ENCODE results near the gene MOV10. TPM values are rescaled to one million over a fixed set of nuclear protein-coding genes. Genes with fewer than 3 reads are reported as not detected.

Gene MOV10
- total and polyA plus RNA-seq, 2 of the 8 experiments (the other 6 are each of a cell fraction or from before 2014, with no cell fraction given) = 57.3 to 109 TPM

- H4K8ac ChIP-seq (ENCODE audit: extremely low read depth, insufficient read depth, low read length) = no peak overlapping the region
- no peak overlapping the region for H3K27ac ChIP-seq (ENCODE audit: low read depth, low read length)
- no peak overlapping the region for H3K14ac ChIP-seq (ENCODE audit: insufficient read length)
- no peak overlapping the region for H2BK120ac ChIP-seq (replicated peaks; ENCODE audit: low read depth, low read length)
- no peak overlapping the region for H3K23ac ChIP-seq (ENCODE audit: insufficient read length)
- no peak for FAIRE-seq
- no peaks in the 10 kb centered on the region for H3K36me3 ChIP-seq (ENCODE audit: control insufficient read depth in 2 of 4, insufficient read depth in 4 of 4, low read length in 3 of 4)
- H4K91ac ChIP-seq (replicated peaks; ENCODE audit: insufficient read length, low read length) = no peak overlapping the region
- ChIA-PET POLR2A (ENCODE audit: partially characterized antibody) (interaction anchor here (0.6 to 0.8 kb wide), 2 partner anchors 10 to 14 kb away, joined by 3 read pairs; partner anchors contain the start of gene CAPZA1), CTCF (ENCODE audit: partially characterized antibody) (interaction anchor here (0.6 to 1.0 kb wide), 2 partner anchors 19 to 582 kb away, joined by 3 read pairs; no protein-coding TSS in a partner anchor)
- no peaks in the 10 kb centered on the region for H3K4me1 ChIP-seq (replicated peaks in 1 of 4; ENCODE audit: control insufficient read depth in 3 of 4, insufficient read depth in 4 of 4, low read length in 3 of 4)
- H3K23me2 ChIP-seq (ENCODE audit: low read depth, low read length) = no peaks in the 10 kb centered on the region
- no peak overlapping the region for H3K4me3 ChIP-seq (ENCODE audit: extremely low read depth in 1 of 4, insufficient read depth in 2 of 4, low read depth in 3 of 4, low read length in 4 of 4)
- no peak overlapping the region for H2BK12ac ChIP-seq (ENCODE audit: low read depth, low read length)
- H3K9ac ChIP-seq (replicated peaks in 1 of 4; ENCODE audit: extremely low read depth in 1 of 4, low read depth in 3 of 4, low read length in 3 of 4) = no peak overlapping the region
- H4K5ac ChIP-seq (ENCODE audit: insufficient read length, low read depth, low read length) = no peak overlapping the region
- peaks cover 21 to 96% of the 10 kb centered on the region in 2 experiments for H3K79me2 ChIP-seq (ENCODE audit: control insufficient read depth in 1 of 2, insufficient read depth in 2 of 2, low read length in 2 of 2)
- WGBS, 2 experiments (ENCODE audit: extremely low coverage in 1 of 2, insufficient coverage in 1 of 2, insufficient read length in 1 of 2, insufficient replicate concordance in 2 of 2, low coverage in 1 of 2, low lambda C conversion rate in 2 of 2, missing lambda C conversion rate in 1 of 2) = 97% methylated on average over 2 of the region's 2 CpGs; no CpG with 5 or more reads in 1 of the 2 experiments
- no peak overlapping the region for H2AFZ ChIP-seq (ENCODE audit: low read length)
- no peak for DNase-seq (ENCODE audit: low read depth in 1 of 2, low spot score in 2 of 2)
- H2BK5ac ChIP-seq (ENCODE audit: low read depth, low read length) = no peak overlapping the region
- no peak overlapping the region for H2BK20ac ChIP-seq (ENCODE audit: low read length)
- no peak overlapping the region for H2AK5ac ChIP-seq (ENCODE audit: low read depth, low read length)
- H3K4ac ChIP-seq (replicated peaks; ENCODE audit: insufficient read length, low read depth, low read length) = no peak overlapping the region
- no peak overlapping the region for H3K18ac ChIP-seq (ENCODE audit: extremely low read depth, low read length)
- H3K79me1 ChIP-seq (ENCODE audit: low read depth, low read length) = no peaks in the 10 kb centered on the region
- no peak overlapping the region for H3K56ac ChIP-seq (replicated peaks; ENCODE audit: insufficient read length, low read depth, low read length)
- H4K20me1 ChIP-seq (replicated peaks in 1 of 2; ENCODE audit: control insufficient read depth in 1 of 2, insufficient read depth in 2 of 2, low read length in 2 of 2) = peaks cover 7 to 17% of the 10 kb centered on the region in 2 experiments
- H3K9me3 ChIP-seq (ENCODE audit: insufficient read depth in 2 of 2, low read depth in 1 of 2, low read length in 1 of 2) = no peaks in the 10 kb centered on the region
- no peak overlapping the region for H3K4me2 ChIP-seq (ENCODE audit: insufficient read depth in 1 of 2, low read depth in 2 of 2, low read length in 2 of 2)
- H3K27me3 ChIP-seq (replicated peaks in 1 of 4; ENCODE audit: control insufficient read depth in 3 of 4, extremely low read depth in 1 of 4, insufficient read depth in 3 of 4, low read length in 3 of 4) = no peaks in the 10 kb centered on the region
- no peak overlapping the region for H2BK15ac ChIP-seq (ENCODE audit: low read length)
- no peak for TF ChIP-seq CREB1 (IDR thresholded peaks at IDR 0.05)
- TF ChIP-seq CTBP2 (IDR thresholded peaks at IDR 0.05; ENCODE audit: borderline replicate concordance, insufficient read depth, insufficient read length, low read length) = no peak
- TF ChIP-seq MAFK (IDR thresholded peaks at IDR 0.05; ENCODE audit: low read depth, low read length) = no peak
- TF ChIP-seq SP1 (IDR thresholded peaks at IDR 0.05; ENCODE audit: low read depth, low read length) = no peak
- TF ChIP-seq KDM4A (IDR thresholded peaks at IDR 0.05; ENCODE audit: low read depth, low read length, severe bottlenecking) = no peak
- TF ChIP-seq, protein P1, sequence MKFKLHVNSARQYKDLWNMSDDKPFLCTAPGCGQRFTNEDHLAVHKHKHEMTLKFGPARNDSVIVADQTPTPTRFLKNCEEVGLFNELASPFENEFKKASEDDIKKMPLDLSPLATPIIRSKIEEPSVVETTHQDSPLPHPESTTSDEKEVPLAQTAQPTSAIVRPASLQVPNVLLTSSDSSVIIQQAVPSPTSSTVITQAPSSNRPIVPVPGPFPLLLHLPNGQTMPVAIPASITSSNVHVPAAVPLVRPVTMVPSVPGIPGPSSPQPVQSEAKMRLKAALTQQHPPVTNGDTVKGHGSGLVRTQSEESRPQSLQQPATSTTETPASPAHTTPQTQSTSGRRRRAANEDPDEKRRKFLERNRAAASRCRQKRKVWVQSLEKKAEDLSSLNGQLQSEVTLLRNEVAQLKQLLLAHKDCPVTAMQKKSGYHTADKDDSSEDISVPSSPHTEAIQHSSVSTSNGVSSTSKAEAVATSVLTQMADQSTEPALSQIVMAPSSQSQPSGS (IDR thresholded peaks at IDR 0.05; ENCODE audit: low read length) = no peak
- no peak for TF ChIP-seq ZNF274 (IDR thresholded peaks at IDR 0.05; ENCODE audit: borderline replicate concordance, extremely low read depth, low read length)
- TF ChIP-seq EZH2 (IDR thresholded peaks at IDR 0.05; ENCODE audit: low read depth, low read length, severe bottlenecking) = no peak
- TF ChIP-seq E2F6 (IDR thresholded peaks at IDR 0.05) = no peak
- no peak for TF ChIP-seq POU5F1 (IDR thresholded peaks at IDR 0.05; ENCODE audit: low read depth, low read length)
- no peak for TF ChIP-seq KDM1A (IDR thresholded peaks at IDR 0.05; ENCODE audit: borderline replicate concordance, low read length)
- TF ChIP-seq TBP (IDR thresholded peaks at IDR 0.05; ENCODE audit: low read depth, low read length) = no peak
Measured at GRCh38 chr1:112633628-112634027, 40.8 kb upstream of the MOV10 start.
